Measurements from ENCODE around the gene SLC6A17.

SLC6A17 gene

DNA sequence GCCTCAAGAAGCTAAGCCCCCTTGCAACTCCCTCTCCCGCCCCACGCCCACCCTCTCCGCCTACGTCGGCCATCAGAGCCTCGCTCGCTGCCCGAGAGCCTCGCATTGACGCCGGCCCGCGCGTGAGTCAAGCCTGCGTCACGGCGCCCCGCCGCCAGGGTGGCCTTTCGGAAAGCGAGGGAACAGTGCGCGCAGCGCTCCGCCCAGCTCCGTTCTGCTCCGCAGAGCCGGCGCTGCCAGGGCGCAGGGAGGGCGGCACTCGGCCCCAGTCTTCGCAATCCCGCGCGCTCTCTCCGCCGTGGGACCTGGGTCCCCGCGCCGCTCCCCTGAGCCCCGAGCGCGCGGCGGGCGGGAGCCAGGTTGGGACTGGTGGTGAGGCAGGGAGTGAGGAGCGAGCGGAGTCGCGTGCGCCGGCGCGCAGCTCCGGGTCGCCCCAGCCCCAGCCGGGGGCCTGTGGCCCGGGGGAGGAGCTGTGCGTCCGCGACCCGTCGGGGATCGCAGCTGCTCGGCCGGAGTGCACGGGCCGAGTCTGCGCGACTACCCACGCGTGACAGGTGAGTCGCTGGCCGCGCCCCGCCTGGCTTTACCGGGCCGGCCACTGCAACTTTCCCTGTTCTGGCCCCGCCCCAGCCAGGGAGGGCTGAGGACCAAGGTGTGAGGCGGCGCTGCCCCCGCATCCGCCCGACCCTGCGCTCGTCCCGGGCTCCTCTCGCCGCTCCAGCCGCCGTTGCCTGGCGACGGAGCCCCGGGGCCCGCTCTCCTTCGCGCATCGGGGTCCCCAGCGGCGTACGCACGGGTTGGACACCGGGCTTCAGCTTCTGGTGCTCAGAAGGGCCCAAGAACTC is at the start of gene SLC6A17:
Gene SLC6A17 (plus strand): TSS at position 165 of the 845 bp plus-strand sequence. CDS start 16,436 bp downstream, outside the sequence.
- intact Hi-C loops (cut with micrococcal nuclease): no loop called here
- no peaks in the 10 kb centered on the region for H3K36me3 Mint-ChIP-seq (ENCODE audit: low read depth)

DNA sequence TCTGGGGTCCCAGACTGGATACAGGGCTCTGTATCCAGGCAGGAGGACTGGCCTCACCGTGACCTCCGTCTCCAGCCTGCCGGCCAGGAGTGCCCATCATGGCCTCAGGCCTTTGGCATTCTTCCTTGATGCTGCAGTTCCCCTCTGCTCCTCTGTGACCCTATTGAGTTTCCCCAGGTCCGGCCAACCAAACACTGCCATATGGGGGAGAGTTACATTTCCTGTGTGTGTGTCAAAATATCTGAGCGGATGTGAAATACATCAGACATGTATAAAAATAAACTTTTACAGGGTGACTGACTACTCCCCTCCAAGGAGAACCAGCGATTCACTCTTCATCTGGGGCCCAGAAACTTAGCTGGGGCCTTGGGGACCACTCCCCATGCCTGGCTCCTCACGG is 48.2 kb upstream of the SLC6A17 start:
- no peaks in the 10 kb centered on the region for H3K36me3 Mint-ChIP-seq (ENCODE audit: low read depth)
- no peaks in the 10 kb centered on the region for H3K9me3 Mint-ChIP-seq
- intact Hi-C loops (cut with micrococcal nuclease): no loop called here
- H3K4me3 Mint-ChIP-seq: no peak overlapping the region
- no peak overlapping the region for H3K27ac Mint-ChIP-seq
- H3K27me3 Mint-ChIP-seq: no peaks in the 10 kb centered on the region
- H3K4me1 Mint-ChIP-seq (ENCODE audit: low read depth): peaks cover 13% of the 10 kb centered on the region

More for the DNA sequence above, at the start of gene SLC6A17:
- Mint-ChIP-seq H3K27me3 (peaks cover 52% of the 10 kb centered on the region), H3K4me3 (no peak within 1 kb of the TSS), H3K9me3 (no peaks in the 10 kb centered on the region), H3K4me1 (ENCODE audit: low read depth) (no peaks in the 10 kb centered on the region), H3K27ac (no peak within 1 kb of the TSS)

DNA sequence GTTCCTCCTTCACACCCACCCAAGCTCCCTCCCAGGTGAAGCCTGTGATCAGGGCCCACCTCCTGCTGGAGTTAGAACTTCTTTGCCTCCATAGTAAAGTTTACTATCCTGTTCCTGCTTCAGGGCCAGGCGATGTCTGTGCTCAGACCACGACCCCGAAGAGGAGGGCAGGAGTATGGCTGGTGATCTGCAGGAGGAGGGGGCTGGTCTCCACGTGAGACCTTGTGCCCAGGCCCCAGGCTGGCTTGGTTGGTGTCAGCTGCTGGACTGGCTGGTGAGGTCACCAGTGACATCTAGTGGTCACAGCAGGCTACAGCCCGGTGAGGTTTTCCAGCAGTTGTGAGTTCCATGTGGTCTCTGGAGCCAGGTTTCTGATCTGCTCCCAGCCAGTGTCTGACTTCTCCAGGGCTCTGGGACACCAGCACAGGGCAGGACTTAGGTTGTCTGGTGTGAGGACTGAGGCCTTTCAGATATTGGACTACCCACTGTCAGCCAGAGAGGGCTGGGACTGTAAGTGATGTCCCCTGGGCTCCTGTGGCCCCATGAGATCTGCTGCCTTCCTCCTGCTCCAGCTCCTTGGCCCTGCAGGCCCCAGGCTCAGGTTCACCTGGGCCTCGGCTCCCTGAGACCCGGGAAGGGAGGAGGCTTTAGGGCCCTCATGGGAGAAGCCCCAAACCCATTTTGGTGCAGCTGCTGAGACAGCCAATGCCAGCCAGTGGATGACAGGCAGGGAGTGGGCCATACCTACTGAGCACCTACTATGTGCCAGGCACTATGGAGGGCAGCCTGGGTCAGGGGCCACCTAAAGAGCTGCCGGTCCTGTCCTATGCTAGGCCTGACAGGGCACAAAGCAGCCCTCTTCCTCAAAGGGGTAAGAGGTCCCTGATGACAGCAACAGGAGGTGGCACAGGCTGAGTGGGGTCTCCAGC is 44.0 kb upstream of the SLC6A17 start:
- Mint-ChIP-seq H3K27ac (no peak overlapping the region), H3K36me3 (ENCODE audit: low read depth) (no peaks in the 10 kb centered on the region)

GRCh38 chr1:110107867-110108469 is 42.3 kb upstream of the SLC6A17 start:
- intact Hi-C loops (cut with micrococcal nuclease): no loop called here
- H3K27me3 Mint-ChIP-seq: peaks cover 29% of the 10 kb centered on the region
- no peaks in the 10 kb centered on the region for H3K36me3 Mint-ChIP-seq (ENCODE audit: low read depth)
- no peak overlapping the region for H3K4me3 Mint-ChIP-seq
- no peaks in the 10 kb centered on the region for H3K9me3 Mint-ChIP-seq
- no peaks in the 10 kb centered on the region for H3K4me1 Mint-ChIP-seq (ENCODE audit: low read depth)
- no peak overlapping the region for H3K27ac Mint-ChIP-seq

More for the DNA sequence above, 44.0 kb upstream of the SLC6A17 start:
- intact Hi-C loops (cut with micrococcal nuclease): loop anchor here (1.0 kb wide), 2 partner anchors 52 to 77 kb away; no protein-coding TSS in a partner anchor
- Mint-ChIP-seq H3K9me3 (no peaks in the 10 kb centered on the region), H3K4me1 (ENCODE audit: low read depth) (peaks cover 13% of the 10 kb centered on the region), H3K4me3 (no peak overlapping the region), H3K27me3 (peaks cover 16% of the 10 kb centered on the region)

- no peak overlapping the region for H3K27ac Mint-ChIP-seq
- peaks cover 50% of the 10 kb centered on the region for H3K27me3 Mint-ChIP-seq
- H3K4me3 Mint-ChIP-seq: no peak overlapping the region
- H3K36me3 Mint-ChIP-seq (ENCODE audit: low read depth): no peaks in the 10 kb centered on the region
- intact Hi-C loops (cut with micrococcal nuclease): no loop called here
- no peaks in the 10 kb centered on the region for H3K4me1 Mint-ChIP-seq (ENCODE audit: low read depth)
- H3K9me3 Mint-ChIP-seq: no peaks in the 10 kb centered on the region
These were observed 39.2 kb upstream of the SLC6A17 start for GRCh38 chr1:110111081-110111480.

GRCh38 chr1:110112143-110112542 is 38.2 kb upstream of the SLC6A17 start, which contains the start of gene UBL4B:
UBL4B (plus strand) TSS chr1:110112443; CDS start chr1:110112535, 92 bp downstream.
- H3K9me3 Mint-ChIP-seq: no peaks in the 10 kb centered on the region
- H3K4me3 Mint-ChIP-seq: no peak within 1 kb of the TSS
- H3K36me3 Mint-ChIP-seq (ENCODE audit: low read depth): no peaks in the 10 kb centered on the region
- H3K27me3 Mint-ChIP-seq: peaks cover 57% of the 10 kb centered on the region
- intact Hi-C loops (cut with micrococcal nuclease): no loop called here
- H3K4me1 Mint-ChIP-seq (ENCODE audit: low read depth): no peaks in the 10 kb centered on the region
- H3K27ac Mint-ChIP-seq: no peak within 1 kb of the TSS

DNA sequence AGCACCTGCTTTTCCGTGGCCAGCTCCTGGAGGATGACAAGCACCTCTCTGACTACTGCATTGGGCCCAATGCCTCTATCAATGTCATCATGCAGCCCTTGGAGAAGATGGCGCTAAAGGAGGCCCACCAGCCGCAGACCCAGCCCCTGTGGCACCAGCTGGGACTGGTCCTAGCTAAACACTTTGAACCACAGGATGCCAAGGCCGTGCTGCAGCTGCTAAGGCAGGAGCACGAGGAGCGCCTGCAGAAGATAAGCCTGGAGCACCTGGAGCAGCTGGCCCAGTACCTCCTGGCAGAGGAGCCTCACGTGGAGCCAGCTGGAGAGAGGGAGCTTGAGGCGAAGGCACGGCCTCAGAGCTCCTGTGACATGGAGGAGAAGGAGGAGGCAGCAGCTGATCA is 37.6 kb upstream of the SLC6A17 start:
- Mint-ChIP-seq H3K27me3 (peaks cover 53% of the 10 kb centered on the region), H3K4me1 (ENCODE audit: low read depth) (no peaks in the 10 kb centered on the region), H3K9me3 (no peaks in the 10 kb centered on the region), H3K27ac (no peak overlapping the region), H3K36me3 (ENCODE audit: low read depth) (no peaks in the 10 kb centered on the region), H3K4me3 (no peak overlapping the region)
- intact Hi-C loops (cut with micrococcal nuclease): no loop called here

DNA sequence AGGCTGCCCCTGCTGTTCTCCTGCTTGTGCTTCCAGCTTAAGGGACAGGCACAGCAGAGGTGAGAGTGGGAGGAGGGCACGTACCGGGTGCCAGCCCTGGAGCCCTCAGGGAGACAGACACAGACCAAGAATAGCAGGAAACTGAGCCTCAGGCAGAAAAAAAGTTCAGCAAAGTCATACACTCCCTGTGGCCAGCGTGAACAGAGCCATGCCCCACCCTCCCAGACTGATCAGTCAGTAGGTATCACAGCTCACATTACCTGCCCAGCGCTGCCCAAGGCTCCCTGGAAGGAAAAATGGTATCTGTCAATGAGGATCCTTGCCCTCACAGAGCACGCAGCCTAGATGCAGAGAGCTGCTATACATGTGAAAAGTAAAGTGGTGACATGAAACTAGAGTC is 36.7 kb upstream of the SLC6A17 start:
- no peaks in the 10 kb centered on the region for H3K4me1 Mint-ChIP-seq (ENCODE audit: low read depth)
- H3K9me3 Mint-ChIP-seq: no peaks in the 10 kb centered on the region
- no peaks in the 10 kb centered on the region for H3K36me3 Mint-ChIP-seq (ENCODE audit: low read depth)
- no peak overlapping the region for H3K27ac Mint-ChIP-seq
- intact Hi-C loops (cut with micrococcal nuclease): no loop called here
- H3K4me3 Mint-ChIP-seq: no peak overlapping the region
- H3K27me3 Mint-ChIP-seq: peaks cover 52% of the 10 kb centered on the region

DNA sequence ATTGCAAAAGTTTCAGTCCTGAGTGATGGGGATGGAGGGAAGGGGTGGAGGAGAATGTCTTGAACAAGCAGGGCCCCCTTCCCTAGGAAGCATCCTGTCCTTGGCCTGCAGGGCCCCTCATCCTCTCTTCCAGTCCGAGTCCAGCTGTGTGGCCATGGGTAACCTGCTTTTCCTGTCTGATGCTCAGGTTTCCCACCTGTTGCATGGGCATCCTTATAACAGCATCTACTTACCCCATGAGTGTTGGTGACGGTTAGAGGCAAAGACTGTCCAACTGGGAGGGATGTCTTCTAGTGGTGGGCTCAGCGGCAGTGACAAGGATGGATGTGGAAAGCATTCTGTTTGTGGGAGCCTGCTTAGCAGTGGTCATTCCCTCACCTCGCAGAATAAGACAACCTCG is 36.1 kb upstream of the SLC6A17 start:
- peaks cover 52% of the 10 kb centered on the region for H3K27me3 Mint-ChIP-seq
- no peaks in the 10 kb centered on the region for H3K36me3 Mint-ChIP-seq (ENCODE audit: low read depth)
- H3K9me3 Mint-ChIP-seq: no peaks in the 10 kb centered on the region
- intact Hi-C loops (cut with micrococcal nuclease): no loop called here
- H3K27ac Mint-ChIP-seq: no peak overlapping the region
- no peak overlapping the region for H3K4me3 Mint-ChIP-seq
- H3K4me1 Mint-ChIP-seq (ENCODE audit: low read depth): no peaks in the 10 kb centered on the region

- Mint-ChIP-seq H3K4me3 (no peak overlapping the region), H3K27me3 (peaks cover 49% of the 10 kb centered on the region), H3K9me3 (no peaks in the 10 kb centered on the region), H3K4me1 (ENCODE audit: low read depth) (no peaks in the 10 kb centered on the region), H3K36me3 (ENCODE audit: low read depth) (no peaks in the 10 kb centered on the region), H3K27ac (no peak overlapping the region)
- intact Hi-C loops (cut with micrococcal nuclease): no loop called here
These were observed 35.5 kb upstream of the SLC6A17 start for GRCh38 chr1:110114784-110115183.

GRCh38 chr1:110118636-110119396 is 31.5 kb upstream of the SLC6A17 start:
- H3K4me3 Mint-ChIP-seq: no peak overlapping the region
- peaks cover 13% of the 10 kb centered on the region for H3K9me3 Mint-ChIP-seq
- no peaks in the 10 kb centered on the region for H3K36me3 Mint-ChIP-seq (ENCODE audit: low read depth)
- H3K27ac Mint-ChIP-seq: no peak overlapping the region
- H3K4me1 Mint-ChIP-seq (ENCODE audit: low read depth): no peaks in the 10 kb centered on the region
- peaks cover 41% of the 10 kb centered on the region for H3K27me3 Mint-ChIP-seq
- intact Hi-C loops (cut with micrococcal nuclease): no loop called here

DNA sequence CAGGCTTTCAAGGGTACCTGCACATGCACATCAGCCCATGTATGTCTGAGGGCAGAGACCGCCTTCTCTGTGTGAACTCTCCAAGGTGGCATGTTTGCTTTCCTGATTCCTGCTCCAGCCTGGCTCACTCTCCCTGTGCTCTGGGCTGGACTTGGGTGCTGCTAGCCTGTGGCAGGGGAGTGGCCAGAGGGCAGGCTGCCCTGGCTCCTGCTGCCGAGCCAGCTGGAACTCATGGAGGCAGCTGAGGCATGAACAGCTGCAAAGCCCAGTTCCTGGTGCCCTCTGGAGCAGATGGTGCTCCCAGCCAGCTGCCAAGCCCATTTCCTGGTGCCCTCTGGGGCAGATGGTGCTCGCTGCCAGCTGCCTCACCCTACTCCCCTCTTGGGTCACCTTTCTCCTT is 30.5 kb upstream of the SLC6A17 start:
- Mint-ChIP-seq H3K4me1 (ENCODE audit: low read depth) (no peaks in the 10 kb centered on the region), H3K4me3 (no peak overlapping the region), H3K9me3 (peaks cover 15% of the 10 kb centered on the region), H3K27me3 (peaks cover 32% of the 10 kb centered on the region), H3K36me3 (ENCODE audit: low read depth) (no peaks in the 10 kb centered on the region), H3K27ac (no peak overlapping the region)
- intact Hi-C loops (cut with micrococcal nuclease): no loop called here

DNA sequence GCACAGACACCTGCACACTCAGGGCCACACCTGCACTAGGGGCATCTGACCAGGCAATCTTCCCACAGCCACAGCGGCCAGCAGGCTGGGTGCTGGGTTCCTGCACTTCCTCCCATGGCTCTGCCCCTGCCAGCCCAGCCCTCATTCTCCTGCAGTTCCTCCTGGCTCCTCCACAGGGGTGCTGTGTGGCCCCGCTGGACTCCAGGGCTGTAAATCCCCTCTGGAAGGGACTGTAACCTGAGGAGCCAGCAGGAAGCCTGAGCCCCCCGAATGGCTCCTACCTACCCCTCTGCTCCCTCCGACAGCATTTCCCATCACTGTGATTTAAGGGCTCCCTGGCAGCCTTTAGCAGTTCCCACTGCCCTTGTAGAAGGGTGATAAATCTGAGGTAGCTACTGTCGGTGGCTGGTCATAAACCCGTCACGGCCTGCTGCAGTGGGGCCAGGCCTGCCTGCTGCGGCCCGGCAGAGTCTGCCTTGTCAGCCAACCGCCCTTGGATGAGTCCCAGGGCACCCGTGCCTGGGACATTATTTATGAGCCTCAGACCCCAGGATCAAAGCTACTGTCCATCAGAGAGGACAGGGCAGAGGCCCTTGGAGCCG is 29.2 kb upstream of the SLC6A17 start:
- no peaks in the 10 kb centered on the region for H3K4me1 Mint-ChIP-seq (ENCODE audit: low read depth)
- no peak overlapping the region for H3K4me3 Mint-ChIP-seq
- H3K27ac Mint-ChIP-seq: no peak overlapping the region
- H3K27me3 Mint-ChIP-seq: peaks cover 25% of the 10 kb centered on the region
- H3K36me3 Mint-ChIP-seq (ENCODE audit: low read depth): no peaks in the 10 kb centered on the region
- H3K9me3 Mint-ChIP-seq: peaks cover 20% of the 10 kb centered on the region
- intact Hi-C loops (cut with micrococcal nuclease): no loop called here
